RWPE1 (cell line): ENCODE measurements around the gene SEMA5B.

ENCODE experiments used
- CTCF ChIA-PET: fragments of 350-600 bp; sonication (Branson Sonifier 250); formaldehyde crosslinking; extraction: SDS; loops from one replicate; lab custom pipeline; 2021; lab: Yijun Ruan, JAX
- POLR2A ChIA-PET: fragments of 400-600 bp; formaldehyde crosslinking; extraction: SDS; loops from one replicate; lab custom pipeline; 2020; ENCODE audit warnings: antibody characterized with exemption; ENCODE audit not compliant: low non-redundant PET; lab: Yijun Ruan, JAX
- DNase-seq: peaks from one replicate; pipeline ENCODE4 v3.0.0; 2012; ENCODE audit warnings: low spot score
- H3K27ac ChIP-seq: fragments of 450-650 bp; 2 replicates; pipeline ENCODE4 v1.5.1; 2017
- TF ChIP-seq, protein P1 (sequence below): fragments of 450-650 bp; conservative IDR thresholded peaks from 2 replicates; pipeline ENCODE4 v1.5.1; 2017; ENCODE audit warnings: low read depth, mild to moderate bottlenecking

Gene SEMA5B

DNA sequence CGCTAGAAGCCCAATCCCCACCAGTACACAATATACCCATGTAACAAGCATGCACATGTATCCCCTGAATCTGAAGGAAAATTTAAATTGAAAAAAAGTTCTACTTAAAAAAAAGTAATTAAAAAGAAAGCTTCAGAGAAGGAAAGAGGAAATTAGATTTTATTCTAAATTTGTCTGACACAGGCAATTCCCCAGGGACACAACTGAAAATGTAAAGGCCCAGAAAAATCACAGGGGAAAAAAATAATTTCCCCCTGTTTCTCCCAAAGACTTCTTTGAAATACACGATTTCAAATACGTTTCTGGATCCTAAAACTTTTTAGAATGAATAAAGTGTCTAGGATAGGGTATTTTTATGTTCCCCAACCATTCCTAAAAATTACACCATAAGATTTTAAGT lies 42.9 kb downstream of the SEMA5B start:
- no peak for DNase-seq
- POLR2A ChIA-PET, result no interaction called here
- H3K27ac ChIP-seq, result no peak overlapping the region
- CTCF ChIA-PET, result interaction anchor here (0.7 kb wide), 1 partner anchor 15 kb away, joined by 3 read pairs; no protein-coding TSS in a partner anchor
- TF ChIP-seq, protein P1, sequence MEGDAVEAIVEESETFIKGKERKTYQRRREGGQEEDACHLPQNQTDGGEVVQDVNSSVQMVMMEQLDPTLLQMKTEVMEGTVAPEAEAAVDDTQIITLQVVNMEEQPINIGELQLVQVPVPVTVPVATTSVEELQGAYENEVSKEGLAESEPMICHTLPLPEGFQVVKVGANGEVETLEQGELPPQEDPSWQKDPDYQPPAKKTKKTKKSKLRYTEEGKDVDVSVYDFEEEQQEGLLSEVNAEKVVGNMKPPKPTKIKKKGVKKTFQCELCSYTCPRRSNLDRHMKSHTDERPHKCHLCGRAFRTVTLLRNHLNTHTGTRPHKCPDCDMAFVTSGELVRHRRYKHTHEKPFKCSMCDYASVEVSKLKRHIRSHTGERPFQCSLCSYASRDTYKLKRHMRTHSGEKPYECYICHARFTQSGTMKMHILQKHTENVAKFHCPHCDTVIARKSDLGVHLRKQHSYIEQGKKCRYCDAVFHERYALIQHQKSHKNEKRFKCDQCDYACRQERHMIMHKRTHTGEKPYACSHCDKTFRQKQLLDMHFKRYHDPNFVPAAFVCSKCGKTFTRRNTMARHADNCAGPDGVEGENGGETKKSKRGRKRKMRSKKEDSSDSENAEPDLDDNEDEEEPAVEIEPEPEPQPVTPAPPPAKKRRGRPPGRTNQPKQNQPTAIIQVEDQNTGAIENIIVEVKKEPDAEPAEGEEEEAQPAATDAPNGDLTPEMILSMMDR, result no peak

DNA sequence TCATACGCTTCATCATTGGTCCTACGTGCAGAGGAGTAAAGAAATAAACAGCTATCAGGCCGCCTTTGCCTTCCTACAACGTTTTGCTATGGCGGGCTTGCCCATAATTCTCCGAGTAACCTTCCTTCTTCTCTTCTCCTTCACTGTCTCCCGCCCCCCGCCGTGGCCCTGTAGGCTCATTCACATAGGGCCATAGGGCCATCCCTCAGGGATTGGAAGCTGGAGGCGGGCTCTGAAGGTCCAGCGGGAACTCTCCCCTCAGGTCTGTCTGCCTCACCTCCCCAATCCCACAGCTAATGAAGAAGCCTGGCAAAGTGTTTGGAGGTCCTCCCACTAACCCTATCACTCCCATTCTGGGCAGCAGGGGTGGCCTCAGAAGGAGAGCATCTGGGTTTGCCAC lies 43.6 kb downstream of the SEMA5B start:
- CTCF ChIA-PET, result interaction anchor here (0.7 kb wide), 2 partner anchors 14 to 42 kb away, joined by 3 read pairs; no protein-coding TSS in a partner anchor

DNA sequence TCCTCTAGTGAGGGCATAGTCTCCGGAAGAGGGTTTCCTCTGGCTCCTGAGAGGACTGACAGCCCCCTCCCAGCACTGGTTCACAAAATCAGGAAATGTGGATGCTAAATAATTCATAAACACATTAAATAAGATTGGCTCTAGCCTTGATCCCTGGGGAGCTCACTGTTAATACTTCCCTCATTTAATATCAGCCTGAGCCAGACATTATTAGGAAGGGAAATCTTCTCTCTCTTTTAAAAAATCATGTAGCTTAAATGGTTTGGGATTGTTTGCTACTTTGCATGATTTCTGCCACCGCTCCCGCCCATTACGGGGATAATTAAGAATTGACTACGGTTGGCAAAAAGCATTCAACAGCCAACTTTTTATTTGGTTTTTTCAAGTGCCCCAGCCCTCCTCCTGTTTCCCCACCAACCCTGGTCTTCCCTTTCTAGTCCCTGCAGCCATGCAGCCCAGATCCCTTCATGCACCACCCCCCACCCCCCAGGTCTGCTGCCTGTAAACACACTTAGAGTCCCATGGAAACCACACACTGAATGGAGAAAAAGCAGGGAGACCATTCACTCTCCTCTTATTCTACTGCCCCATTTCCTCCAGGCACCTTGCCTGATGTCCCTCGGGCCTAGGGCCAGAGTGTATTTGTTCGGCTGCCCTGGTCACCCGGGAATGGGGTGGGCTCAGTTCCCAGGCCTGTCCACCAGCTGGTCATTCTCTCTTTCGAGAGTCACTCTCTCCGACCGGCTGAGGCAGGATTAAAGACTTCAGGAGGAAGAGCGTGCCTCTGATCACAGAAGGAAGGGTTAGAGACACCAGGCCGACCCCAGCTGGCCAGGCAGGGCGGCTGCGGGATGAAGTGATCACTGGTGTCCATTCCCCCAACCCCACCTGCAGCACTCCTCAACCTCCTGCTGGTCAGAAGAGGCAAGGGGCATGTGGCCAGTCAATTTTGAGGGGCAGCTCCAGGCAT lies 45.1 kb downstream of the SEMA5B start:
- CTCF ChIA-PET, result no interaction called here
- no peak overlapping the region for H3K27ac ChIP-seq
- POLR2A ChIA-PET, result no interaction called here
- DNase-seq, result no peak
- TF ChIP-seq, protein P1, result no peak

More for the DNA sequence above, 43.6 kb downstream of the SEMA5B start:
- no peak for DNase-seq
- H3K27ac ChIP-seq, result no peak overlapping the region
- TF ChIP-seq, protein P1, result no peak
- POLR2A ChIA-PET, result no interaction called here

DNA sequence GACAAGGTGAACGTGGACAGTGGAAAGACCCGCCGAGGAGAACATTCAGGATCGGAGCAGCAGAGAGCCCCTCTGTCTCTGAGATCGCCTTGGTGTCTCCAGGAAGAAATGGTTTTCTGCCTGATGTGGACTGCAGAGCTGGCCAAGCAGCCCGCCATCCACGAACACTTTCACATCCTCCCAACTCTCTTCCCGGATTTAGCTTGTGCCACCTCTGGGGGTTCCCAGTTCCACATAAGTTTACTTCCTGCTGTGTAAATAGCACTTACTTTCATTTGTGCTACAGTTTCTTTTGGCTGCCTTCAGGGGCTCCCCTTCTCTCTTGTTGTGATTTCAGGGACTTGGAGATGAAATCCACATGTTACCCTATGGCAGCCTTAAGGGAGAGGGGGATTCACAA lies 48.4 kb downstream of the SEMA5B start:
- ChIA-PET POLR2A (no interaction called here), CTCF (no interaction called here)
- TF ChIP-seq, protein P1, result no peak
- DNase-seq, result no peak
- no peak overlapping the region for H3K27ac ChIP-seq

DNA sequence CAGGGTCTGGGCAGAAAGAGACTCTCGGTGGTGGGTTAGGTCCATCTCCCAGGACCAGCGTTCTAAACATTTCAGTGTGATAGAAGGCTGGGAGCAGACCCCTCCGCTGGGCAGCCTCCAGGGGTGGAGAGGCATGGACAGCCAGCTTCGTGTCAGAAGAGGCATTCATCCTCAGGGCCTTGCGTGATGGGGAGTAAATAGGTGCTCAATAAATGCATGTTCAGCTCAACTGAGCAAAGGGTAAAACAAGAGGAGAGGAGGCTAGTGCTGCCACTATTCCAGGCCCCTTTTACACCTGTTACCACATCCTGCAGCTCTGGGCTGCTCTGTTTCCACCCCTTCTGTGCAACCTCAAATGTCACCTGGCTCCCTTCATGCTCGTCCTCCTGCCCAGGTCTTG lies 49.0 kb downstream of the SEMA5B start:
- POLR2A ChIA-PET, result no interaction called here
- CTCF ChIA-PET, result interaction anchor here (0.6 kb wide), 1 partner anchor 66 kb away, joined by 3 read pairs; no protein-coding TSS in a partner anchor
- TF ChIP-seq, protein P1, result no peak
- no peak for DNase-seq
- no peak overlapping the region for H3K27ac ChIP-seq

DNA sequence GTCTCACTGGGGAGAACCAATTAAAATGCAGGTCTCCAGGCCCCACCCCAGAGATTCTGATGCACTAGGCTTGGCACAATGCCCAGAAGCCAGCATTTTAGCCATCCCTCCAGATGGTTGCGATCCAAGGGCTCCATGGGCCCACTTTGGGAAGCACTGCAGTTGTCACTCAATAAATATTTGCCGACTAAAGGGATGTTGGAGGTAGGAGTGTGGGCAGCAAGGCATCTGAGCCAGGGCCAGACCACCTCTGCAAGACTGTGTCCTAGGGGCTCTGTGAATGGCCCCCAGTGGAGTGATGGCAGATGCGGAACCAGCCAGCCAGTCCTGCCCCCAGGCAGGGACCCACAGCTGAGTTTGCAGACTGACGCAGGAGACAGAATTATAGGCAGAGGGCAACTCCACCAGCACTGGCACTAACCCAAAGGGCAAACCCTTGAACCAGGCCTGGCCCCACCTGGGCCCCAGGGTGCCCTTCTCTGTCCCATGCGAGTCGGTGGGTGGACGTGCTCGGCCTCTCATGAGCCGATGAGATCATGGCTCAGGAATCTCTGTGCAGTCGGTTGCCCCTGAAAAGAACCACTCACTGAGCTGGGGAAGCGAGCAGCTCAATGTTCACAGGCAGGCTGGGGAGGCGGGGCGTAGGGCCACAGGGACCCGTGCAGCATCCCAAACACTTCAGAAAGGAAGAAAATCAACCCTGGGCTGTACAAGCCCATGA lies 49.7 kb downstream of the SEMA5B start:
- ChIA-PET CTCF (interaction anchor here (0.6 kb wide), 1 partner anchor 66 kb away, joined by 3 read pairs; no protein-coding TSS in a partner anchor), POLR2A (no interaction called here)
- TF ChIP-seq, protein P1, result no peak
- DNase-seq, result no peak
- H3K27ac ChIP-seq, result no peak overlapping the region
